Smooth muscle cell (in vitro differentiated cells): Measurements from ENCODE around the gene ZNF280D. TPM values are rescaled to one million over a fixed set of nuclear protein-coding genes. Genes with fewer than 3 reads are reported as not detected.

Experiments
- DNase-seq: peaks from one replicate; lab custom pipeline; 2025; ENCODE audit not compliant: unreplicated experiment; lab: John Stamatoyannopoulos, UW
- H2AFZ ChIP-seq: fragments of 200-600 bp; sonication (generic); 2 replicates; pipeline ENCODE4 v1.6.0; 2016; ENCODE audit warnings: antibody characterized with exemption, low read depth, mild to moderate bottlenecking
- H3F3A ChIP-seq: fragments of 200-600 bp; sonication (generic); 2 replicates; pipeline ENCODE4 v1.6.0; 2017; ENCODE audit warnings: antibody characterized with exemption, low read depth
- H3K27ac ChIP-seq: fragments of 200-600 bp; sonication (generic); 2 replicates; pipeline ENCODE4 v1.5.1; 2016; ENCODE audit warnings: low read depth, mild to moderate bottlenecking
- H3K27me3 ChIP-seq: fragments of 200-600 bp; sonication (generic); 2 replicates; pipeline ENCODE4 v1.6.1; 2016; ENCODE audit warnings: low read depth, mild to moderate bottlenecking
- H3K36me3 ChIP-seq: fragments of 200-600 bp; sonication (generic); 2 replicates; pipeline ENCODE4 v1.5.1; 2016; ENCODE audit warnings: low read depth
- H3K4me1 ChIP-seq: fragments of 200-600 bp; sonication (generic); 2 replicates; pipeline ENCODE4 v1.5.1; 2016; ENCODE audit warnings: low read depth
- H3K4me2 ChIP-seq: fragments of 200-600 bp; sonication (generic); 2 replicates; pipeline ENCODE4 v1.6.0; 2016; ENCODE audit warnings: mild to moderate bottlenecking
- H3K4me3 ChIP-seq: fragments of 200-600 bp; sonication (generic); 2 replicates; pipeline ENCODE4 v1.5.1; 2016; ENCODE audit warnings: mild to moderate bottlenecking
- H3K79me2 ChIP-seq: fragments of 200-600 bp; sonication (generic); 2 replicates; pipeline ENCODE4 v1.6.0; 2016; ENCODE audit warnings: low read depth, mild to moderate bottlenecking
- H3K9ac ChIP-seq: fragments of 200-600 bp; sonication (generic); 2 replicates; pipeline ENCODE4 v1.6.0; 2016; ENCODE audit warnings: low read depth
- H3K9me3 ChIP-seq: fragments of 200-600 bp; sonication (generic); replicated peaks from 2 replicates; pipeline ENCODE4 v1.5.1; 2016; ENCODE audit warnings: low read depth
- H4K20me1 ChIP-seq: fragments of 200-600 bp; sonication (generic); 2 replicates; pipeline ENCODE4 v1.6.0; 2016; ENCODE audit warnings: low read depth
- CTCF ChIP-seq: fragments of 200-600 bp; sonication (generic); IDR thresholded peaks from 2 replicates; pipeline ENCODE4 v1.5.1; 2017; ENCODE audit warnings: borderline replicate concordance, mild to moderate bottlenecking, antibody characterized with exemption; ENCODE audit not compliant: insufficient read depth, poor library complexity, severe bottlenecking
- WGBS: methylation state at CpG from one replicate; pipeline ENCODE4 v1.1.7; 2016; ENCODE audit warnings: low lambda C conversion rate; 5-methylcytosine and 5-hydroxymethylcytosine counted together
- polyA plus RNA-seq: library from polyadenylated mRNA; unstranded; fragments of >200 nt; fragmentation: Nextera tagmentation; extraction: Ambion mirVana; gene quantifications from 2 replicates; pipeline ENCODE4 v1.2.1, GENCODE V29; 2016
- total RNA-seq: library from RNA; depleted of rRNA; stranded (reverse); fragments of >200 nt; gene quantifications from 2 replicates; pipeline ENCODE4 v1.2.3, GENCODE V29; 2014

ZNF280D gene
- total and polyA plus RNA-seq, 2 experiments from 2014 or later: 0.94 to 4.3 TPM

DNA sequence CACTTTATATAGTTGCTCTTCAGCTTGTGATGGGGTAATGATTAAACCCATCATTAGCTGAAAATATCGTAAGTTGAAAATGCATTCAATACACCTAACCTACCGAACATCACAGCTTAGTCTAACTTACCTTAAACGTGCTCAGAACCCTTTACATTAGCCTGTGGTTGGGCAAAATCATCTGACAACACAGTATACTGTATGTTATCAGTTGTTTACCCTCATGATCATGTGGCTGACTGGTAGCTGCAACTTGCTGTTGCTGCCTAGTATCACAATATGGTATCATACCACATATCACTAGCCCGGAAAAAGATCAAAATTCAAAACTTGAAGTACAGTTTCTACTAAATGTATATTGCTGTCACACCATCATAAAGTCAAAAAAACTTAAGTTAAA, 9.5 kb downstream of the ZNF280D start:
- no peak for TF ChIP-seq CTCF
- Histone ChIP-seq H3K79me2 (no peaks in the 10 kb centered on the region), H3K9ac (no peak overlapping the region), H3K4me3 (no peak overlapping the region), H3K4me2 (no peak overlapping the region), H3K36me3 (no peaks in the 10 kb centered on the region), H3F3A (no peaks in the 10 kb centered on the region), H3K27me3 (no peaks in the 10 kb centered on the region), H4K20me1 (no peaks in the 10 kb centered on the region), H3K9me3 (no peaks in the 10 kb centered on the region), H2AFZ (no peak overlapping the region), H3K27ac (no peak overlapping the region), H3K4me1 (no peaks in the 10 kb centered on the region)
- no peak for DNase-seq
- WGBS: 89% methylated on average over 4 of the region's 4 CpGs

GRCh38 chr15:56719774-56720555, 13.3 kb downstream of the ZNF280D start:
- Histone ChIP-seq H3K4me1 (no peaks in the 10 kb centered on the region), H3K79me2 (no peaks in the 10 kb centered on the region), H3K9ac (no peak overlapping the region), H3K4me2 (no peak overlapping the region), H3K9me3 (no peaks in the 10 kb centered on the region), H3K36me3 (no peaks in the 10 kb centered on the region), H2AFZ (no peak overlapping the region), H3K4me3 (no peak overlapping the region), H3K27me3 (no peaks in the 10 kb centered on the region), H3K27ac (no peak overlapping the region), H3F3A (no peaks in the 10 kb centered on the region), H4K20me1 (no peaks in the 10 kb centered on the region)
- DNase-seq: no peak
- TF ChIP-seq CTCF: no peak
- 78% methylated on average over 3 of the region's 3 CpGs for WGBS

DNA sequence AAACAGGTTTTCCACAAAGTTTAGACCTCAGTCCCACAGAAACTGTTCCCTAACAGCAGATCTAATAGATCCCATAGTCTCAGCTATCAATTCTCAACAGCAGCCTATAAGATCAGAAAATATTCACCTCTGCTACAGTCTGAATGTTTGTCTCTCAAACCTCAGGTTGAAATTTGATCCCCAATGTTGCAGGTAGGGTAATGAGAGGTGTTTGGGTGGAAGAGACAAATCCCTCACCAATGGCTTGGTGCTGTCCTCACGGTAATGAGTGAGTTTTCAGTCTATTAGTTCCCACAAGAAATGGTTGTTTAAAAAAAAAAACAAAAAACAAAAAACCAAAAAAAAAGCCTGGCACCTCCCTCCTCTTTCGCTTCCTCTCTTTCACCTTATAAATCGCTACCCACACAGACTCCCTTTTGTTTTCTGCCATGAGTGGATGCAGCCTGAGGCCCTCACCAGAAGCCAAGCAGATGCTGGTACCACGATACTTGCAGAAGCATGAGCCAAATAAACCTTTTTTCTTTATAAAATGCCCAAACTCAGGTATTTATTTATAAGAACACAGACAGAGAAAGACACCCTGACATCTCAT, 14.2 kb downstream of the ZNF280D start:
- Histone ChIP-seq H3K4me2 (no peak overlapping the region), H3F3A (no peaks in the 10 kb centered on the region), H3K9me3 (no peaks in the 10 kb centered on the region), H3K79me2 (no peaks in the 10 kb centered on the region), H2AFZ (no peak overlapping the region), H4K20me1 (no peaks in the 10 kb centered on the region), H3K4me1 (no peaks in the 10 kb centered on the region), H3K36me3 (no peaks in the 10 kb centered on the region), H3K4me3 (no peak overlapping the region), H3K27ac (no peak overlapping the region), H3K27me3 (no peaks in the 10 kb centered on the region), H3K9ac (no peak overlapping the region)
- no peak for DNase-seq
- WGBS: 84% methylated on average over 4 of the region's 4 CpGs
- no peak for TF ChIP-seq CTCF
